Fibroblast of lung (primary cell): ENCODE measurements around the gene SLC17A9. TPM values are rescaled to one million over a fixed set of nuclear protein-coding genes. Genes with fewer than 3 reads are reported as not detected.

Experiments used
- DNase-seq, 2 donors: peaks; one replicate each; pipeline versions ENCODE4 v3.0.0 to v3.0.0-alpha.2; 2010; ENCODE audit warnings: low read depth in 2 of 2
- H2AFZ ChIP-seq: 2 replicates; pipeline ENCODE4 v1.5.1; 2012; ENCODE audit warnings: low read length, control low read depth, inconsistent platforms
- H3K27ac ChIP-seq: 2 replicates; pipeline ENCODE4 v1.5.1; 2011; ENCODE audit warnings: low read length, control low read depth; ENCODE audit not compliant: insufficient read depth
- H3K27me3 ChIP-seq: 2 replicates; pipeline ENCODE4 v1.5.1; 2011; ENCODE audit warnings: mild to moderate bottlenecking, low read length; ENCODE audit not compliant: control insufficient read depth, insufficient read depth
- H3K36me3 ChIP-seq: 2 replicates; pipeline ENCODE4 v1.5.1; 2011; ENCODE audit warnings: low read length; ENCODE audit not compliant: control insufficient read depth, insufficient read depth
- H3K4me1 ChIP-seq: 2 replicates; pipeline ENCODE4 v1.5.1; 2011; ENCODE audit warnings: low read length; ENCODE audit not compliant: control insufficient read depth, insufficient read depth; ENCODE audit errors: extremely low read depth
- H3K4me2 ChIP-seq: 2 replicates; pipeline ENCODE4 v1.5.1; 2011; ENCODE audit warnings: low read length, control low read depth; ENCODE audit not compliant: insufficient read depth; ENCODE audit errors: extremely low read depth
- H3K4me3 ChIP-seq, 4 experiments: fragments of 200-600 bp in 1 of 4; sonication (generic) in 1 of 4; replicated peaks in 1 of 4; 2 replicates each; pipeline ENCODE4 v1.5.1; 2011 to 2016; ENCODE audit warnings: low read length in 4 of 4, low read depth in 3 of 4, mild to moderate bottlenecking in 3 of 4, control low read depth in 2 of 4, inconsistent platforms in 1 of 4, mixed read lengths in 1 of 4; ENCODE audit not compliant: insufficient read depth in 1 of 4; ENCODE audit errors: control extremely low read depth in 1 of 4
- H3K79me2 ChIP-seq: 2 replicates; pipeline ENCODE4 v1.5.1; 2012; ENCODE audit warnings: mild to moderate bottlenecking, low read length, inconsistent platforms; ENCODE audit not compliant: control insufficient read depth, insufficient read depth
- H3K9ac ChIP-seq: 2 replicates; pipeline ENCODE4 v1.5.1; 2011; ENCODE audit warnings: mild to moderate bottlenecking, low read length, control low read depth; ENCODE audit not compliant: insufficient read depth
- H3K9me3 ChIP-seq: 2 replicates; pipeline ENCODE4 v1.5.1; 2012; ENCODE audit warnings: low read depth, low read length; ENCODE audit not compliant: control insufficient read depth, insufficient read depth
- H4K20me1 ChIP-seq: 2 replicates; pipeline ENCODE4 v1.5.1; 2011; ENCODE audit warnings: low read length; ENCODE audit not compliant: control insufficient read depth, insufficient read depth; ENCODE audit errors: extremely low read depth
- CTCF ChIP-seq, 2 donors: IDR thresholded peaks in 1 of 2; conservative IDR thresholded peaks in 1 of 2; 1 replicate in 1 of 2; 2 replicates in 1 of 2; pipeline ENCODE4 v1.5.1; 2011 to 2012; ENCODE audit warnings: low read length in 2 of 2, control low read depth in 1 of 2, inconsistent platforms in 1 of 2, low read depth in 1 of 2, mild to moderate bottlenecking in 1 of 2
- EZH2 ChIP-seq: IDR thresholded peaks from 2 replicates; pipeline ENCODE4 v1.5.1; 2012; ENCODE audit warnings: low read length, control low read depth, mild to moderate bottlenecking; ENCODE audit errors: missing control alignments
- polyA plus RNA-seq, 2 donors: library from polyadenylated mRNA; depleted of rRNA in 1 of 2; stranded (reverse) in 1 of 2; unstranded in 1 of 2; fragments of >200 nt; gene quantifications; 2 replicates each; pipeline ENCODE4 v1.2.1, GENCODE V29; 2011 to 2012; ENCODE audit warnings: missing spikeins in 1 of 2
- total RNA-seq: library from RNA; depleted of rRNA; stranded (reverse); fragments of >200 nt; gene quantifications from 2 replicates; pipeline ENCODE4 v1.2.1, GENCODE V29; 2014

Gene SLC17A9
- total and polyA plus RNA-seq, 2 donors (not counting 1 experiment from before 2014, with no cell fraction given): 6.4 to 6.8 TPM

GRCh38 chr20:62998449-62998848, 45.9 kb downstream of the SLC17A9 start:
- Histone ChIP-seq H3K36me3 (no peaks in the 10 kb centered on the region), H3K9ac (no peak overlapping the region), H3K4me2 (no peak overlapping the region), H3K27me3 (peaks cover 30% of the 10 kb centered on the region), H3K4me1 (no peaks in the 10 kb centered on the region), H3K4me3 (no peak overlapping the region), H4K20me1 (no peaks in the 10 kb centered on the region), H2AFZ (no peak overlapping the region), H3K79me2 (no peaks in the 10 kb centered on the region), H3K9me3 (no peaks in the 10 kb centered on the region), H3K27ac (no peak overlapping the region)
- TF ChIP-seq EZH2: no peak
- TF ChIP-seq CTCF (conservative IDR thresholded peaks at IDR 0.05 in 1 of 2, IDR thresholded peaks at IDR 0.05 in 1 of 2; ENCODE audit: low read depth in 1 of 2, low read length in 2 of 2): no peak
- no peak for DNase-seq

DNA sequence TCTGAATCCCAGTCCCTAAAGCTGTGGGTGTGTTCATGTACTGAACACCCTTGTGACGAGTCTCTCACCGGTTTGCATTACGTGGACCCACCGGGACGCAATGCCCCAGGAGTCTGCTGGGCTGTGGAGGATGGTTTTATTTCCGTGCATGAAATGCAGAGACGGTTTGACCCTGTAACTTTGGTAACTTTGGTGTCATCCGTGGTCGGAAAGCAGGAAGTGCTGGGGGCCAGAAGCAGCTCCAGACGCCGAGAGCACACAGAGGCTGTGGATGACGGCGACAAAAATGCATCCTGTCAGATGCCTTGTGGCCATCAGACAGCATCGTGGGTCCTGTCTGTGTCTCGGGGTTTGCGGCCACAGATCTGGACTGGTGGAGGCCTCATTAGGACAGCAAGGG, 47.1 kb downstream of the SLC17A9 start:
- H3K9me3 ChIP-seq: no peaks in the 10 kb centered on the region
- no peak overlapping the region for H2AFZ ChIP-seq
- no peak overlapping the region for H3K4me2 ChIP-seq
- no peaks in the 10 kb centered on the region for H3K4me1 ChIP-seq
- no peaks in the 10 kb centered on the region for H3K79me2 ChIP-seq
- DNase-seq: no peak
- H3K27ac ChIP-seq: no peak overlapping the region
- no peaks in the 10 kb centered on the region for H4K20me1 ChIP-seq
- no peak overlapping the region for H3K4me3 ChIP-seq
- no peaks in the 10 kb centered on the region for H3K36me3 ChIP-seq
- no peak for TF ChIP-seq CTCF (conservative IDR thresholded peaks at IDR 0.05 in 1 of 2, IDR thresholded peaks at IDR 0.05 in 1 of 2; ENCODE audit: low read depth in 1 of 2, low read length in 2 of 2)
- TF ChIP-seq EZH2: no peak
- H3K9ac ChIP-seq: no peak overlapping the region
- H3K27me3 ChIP-seq: peaks cover 40% of the 10 kb centered on the region

GRCh38 chr20:63000036-63000435, 47.5 kb downstream of the SLC17A9 start:
- no peak overlapping the region for H3K9ac ChIP-seq
- H3K27ac ChIP-seq: no peak overlapping the region

More at GRCh38 chr20:63000036-63000435, 47.5 kb downstream of the SLC17A9 start:
- Histone ChIP-seq H3K4me1 (no peaks in the 10 kb centered on the region), H2AFZ (no peak overlapping the region), H3K4me3 (no peak overlapping the region), H4K20me1 (no peaks in the 10 kb centered on the region), H3K36me3 (no peaks in the 10 kb centered on the region), H3K9me3 (no peaks in the 10 kb centered on the region), H3K79me2 (no peaks in the 10 kb centered on the region), H3K27me3 (peaks cover 44% of the 10 kb centered on the region), H3K4me2 (no peak overlapping the region)
- DNase-seq: no peak
- TF ChIP-seq CTCF (conservative IDR thresholded peaks at IDR 0.05 in 1 of 2, IDR thresholded peaks at IDR 0.05 in 1 of 2; ENCODE audit: low read depth in 1 of 2, low read length in 2 of 2) (no peak), EZH2 (no peak)
